Inferior parietal cortex (tissue), 1 donor: Measurements from ENCODE around the gene PIK3R1.

Experiments
- DNase-seq: peaks from one replicate; pipeline ENCODE4 v3.0.0-alpha.2; 2016; ENCODE audit errors: extremely low spot score

PIK3R1 gene

DNA sequence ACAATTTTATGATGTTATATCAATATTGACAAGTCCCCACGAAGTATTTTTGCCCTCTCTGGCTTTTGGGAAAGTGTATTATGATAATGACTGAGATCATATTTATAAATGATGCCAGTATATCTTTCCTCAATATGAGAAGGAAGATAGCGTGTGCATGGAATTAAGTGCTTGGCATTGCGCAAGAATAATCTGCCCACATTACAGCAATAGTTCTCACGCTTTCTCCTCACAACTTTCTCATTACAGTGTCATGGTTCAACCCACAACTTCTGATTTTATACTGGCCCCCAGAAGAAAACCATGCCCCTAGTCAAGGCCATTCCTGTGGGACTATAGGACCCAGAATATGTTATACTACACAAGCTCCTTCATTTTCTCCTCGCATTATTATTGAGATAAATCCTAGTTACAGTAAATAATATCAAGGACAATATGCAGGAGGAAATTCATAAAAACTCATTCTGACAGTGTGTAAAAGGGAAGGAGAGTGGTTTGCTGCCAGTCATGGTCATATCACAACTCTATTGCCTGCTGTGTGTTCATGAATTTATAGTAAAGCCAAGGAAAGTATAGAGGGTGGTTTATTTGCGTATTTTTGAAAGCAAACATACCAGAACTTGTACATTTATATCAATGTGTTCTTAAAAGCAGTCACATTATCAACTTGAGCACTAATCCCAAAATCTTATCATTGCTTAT lies 114.1 kb downstream of the PIK3R1 start:
- DNase-seq: no peak

DNA sequence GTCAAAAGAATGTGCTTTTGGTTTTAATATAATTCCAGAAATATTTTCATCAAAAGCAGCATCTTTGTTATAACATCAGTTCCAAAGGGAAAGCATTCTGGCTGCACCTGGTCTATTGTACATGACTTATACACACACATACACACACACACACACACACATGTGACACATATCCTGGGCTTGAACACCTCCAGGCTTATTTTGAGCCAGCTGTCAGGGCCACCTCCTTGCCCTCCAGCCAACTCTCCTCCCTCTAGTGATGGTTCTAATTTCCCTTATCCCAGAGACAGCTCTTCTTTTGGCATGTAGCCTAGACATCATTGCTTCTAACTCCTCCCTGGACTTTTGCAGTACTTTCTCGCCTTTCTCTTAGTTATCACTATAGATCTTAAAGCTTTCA lies 115.0 kb downstream of the PIK3R1 start:
- no peak for DNase-seq

DNA sequence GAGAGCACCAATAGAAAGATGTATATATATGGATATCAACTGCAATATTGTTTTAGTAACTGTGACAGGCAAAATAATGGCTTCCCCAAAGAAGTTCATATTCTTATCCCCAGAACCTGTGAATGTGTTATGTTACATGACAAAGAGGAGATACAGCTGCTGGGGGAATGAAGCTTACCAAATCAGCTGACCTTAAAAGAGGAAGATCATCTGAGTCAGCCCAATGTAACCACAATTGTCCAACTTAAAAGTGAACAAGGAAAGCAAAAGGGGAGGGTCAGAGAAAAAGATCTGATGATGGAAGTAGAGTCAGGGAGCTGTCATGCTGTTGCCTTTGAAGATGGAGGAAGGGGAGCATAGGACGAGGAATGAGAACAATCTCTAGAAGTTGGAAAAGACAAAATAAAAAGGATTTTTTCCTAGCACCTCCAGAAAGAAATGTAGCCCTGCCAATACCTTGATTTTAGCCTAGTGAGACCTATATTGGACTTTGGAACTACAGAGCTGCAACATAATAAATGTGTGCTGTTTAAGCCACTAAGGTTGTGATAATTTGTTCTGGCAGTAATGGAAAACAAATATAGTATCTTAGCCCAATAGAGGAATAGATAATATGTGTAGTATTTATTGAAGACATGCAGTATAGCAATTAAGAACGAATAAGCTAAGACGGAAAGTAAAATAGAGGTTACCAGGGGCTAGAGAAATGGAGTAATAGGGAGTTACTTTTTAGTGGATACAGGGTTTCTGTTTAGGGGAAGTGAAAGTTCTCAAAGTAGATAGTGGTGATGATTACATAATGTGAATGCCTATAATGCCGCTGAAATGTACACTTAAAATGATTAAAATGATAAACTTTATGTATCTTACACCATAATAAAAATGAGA lies 115.9 kb downstream of the PIK3R1 start:
- no peak for DNase-seq

- DNase-seq: no peak
Measured at GRCh38 chr5:68332080-68332451, 116.5 kb downstream of the PIK3R1 start.

GRCh38 chr5:68332556-68332955 lies 117.0 kb downstream of the PIK3R1 start:
- no peak for DNase-seq

DNA sequence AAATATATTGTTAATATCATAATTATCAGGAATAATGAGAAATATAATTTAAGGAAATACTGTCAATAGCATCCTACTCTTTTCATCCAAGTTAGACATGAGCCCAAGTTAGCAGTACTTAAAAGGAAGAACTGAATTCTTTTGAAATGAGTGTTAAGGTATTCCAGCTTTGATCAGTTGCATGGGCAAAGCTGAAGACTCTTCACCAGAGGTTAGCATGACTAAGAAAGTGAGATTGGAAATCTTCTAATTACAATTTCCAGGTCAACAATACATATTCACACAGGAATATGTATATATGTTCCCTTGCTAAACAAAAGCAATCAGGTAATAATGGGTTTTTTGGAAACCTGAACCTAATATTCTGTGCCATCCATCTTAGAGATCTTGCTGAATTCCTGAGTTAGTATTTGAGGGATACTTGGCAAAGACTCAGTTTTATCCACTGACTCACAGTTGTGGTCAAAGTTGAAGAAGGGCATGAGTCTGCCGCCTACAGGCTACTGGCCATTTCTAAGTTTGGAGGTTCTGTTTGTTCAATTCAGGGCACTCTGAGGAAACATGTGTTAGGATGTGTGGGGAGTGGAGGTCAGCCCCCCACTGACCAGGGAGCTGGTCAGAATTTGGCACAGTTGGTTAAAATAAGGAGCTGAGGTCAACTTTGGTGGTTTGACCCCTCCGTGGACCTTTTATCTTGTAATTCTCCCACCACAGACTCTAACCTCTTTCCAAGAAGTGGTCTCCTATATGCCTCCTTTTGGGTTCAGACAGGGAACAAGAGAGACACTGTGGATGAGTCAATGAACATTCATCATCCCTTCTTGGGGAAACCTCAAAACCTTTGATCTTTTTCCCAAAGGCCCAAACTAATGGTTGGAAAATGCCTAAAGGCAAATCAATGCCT lies 118.3 kb downstream of the PIK3R1 start:
- no peak for DNase-seq

- DNase-seq: no peak
Measured at GRCh38 chr5:68334553-68334886, 119.0 kb downstream of the PIK3R1 start.

- DNase-seq: no peak
Measured at GRCh38 chr5:68335075-68335474, 119.5 kb downstream of the PIK3R1 start.

DNA sequence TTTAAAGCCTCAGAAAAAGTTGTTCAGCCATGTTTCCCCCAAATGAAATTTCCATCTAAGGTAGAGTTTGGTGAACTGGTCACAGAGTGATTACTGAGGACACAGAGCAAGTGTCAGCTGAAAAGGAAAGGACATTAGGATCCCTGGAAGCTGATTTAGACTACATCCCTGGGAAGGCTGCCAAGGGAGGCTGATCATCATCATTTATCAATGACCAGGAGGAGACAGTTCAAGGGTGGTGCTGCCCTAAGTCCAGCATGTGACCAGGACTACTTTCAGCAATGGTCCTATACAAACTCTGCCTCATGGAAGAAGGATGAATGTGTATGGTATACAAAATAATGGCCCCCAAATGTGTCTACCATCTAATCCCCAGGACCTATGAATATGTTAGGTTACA lies 120.6 kb downstream of the PIK3R1 start:
- DNase-seq: no peak

GRCh38 chr5:68337235-68337634 lies 121.7 kb downstream of the PIK3R1 start:
- DNase-seq: no peak

GRCh38 chr5:68339921-68340321 lies 124.4 kb downstream of the PIK3R1 start:
- no peak for DNase-seq

DNA sequence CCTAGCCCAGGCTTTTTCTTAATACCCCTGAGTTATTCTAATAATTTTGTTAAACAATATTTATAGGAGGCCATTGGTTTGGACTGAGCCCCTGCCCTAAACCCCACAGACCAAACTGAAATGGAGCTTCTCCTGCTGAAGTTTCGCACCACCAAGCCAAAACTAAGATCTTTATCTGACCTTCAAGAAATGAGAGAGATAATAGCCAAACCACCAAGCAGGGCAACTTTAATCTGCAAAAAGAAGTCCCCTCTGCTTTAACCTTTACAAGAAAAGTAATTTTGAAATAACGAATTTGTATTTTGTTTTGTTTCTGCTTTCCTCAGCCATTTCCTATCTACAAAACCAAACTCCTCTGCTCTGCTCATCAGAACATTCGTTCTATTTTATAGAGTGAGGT lies 125.5 kb downstream of the PIK3R1 start:
- no peak for DNase-seq

GRCh38 chr5:68342693-68343092 lies 127.1 kb downstream of the PIK3R1 start:
- no peak for DNase-seq

DNA sequence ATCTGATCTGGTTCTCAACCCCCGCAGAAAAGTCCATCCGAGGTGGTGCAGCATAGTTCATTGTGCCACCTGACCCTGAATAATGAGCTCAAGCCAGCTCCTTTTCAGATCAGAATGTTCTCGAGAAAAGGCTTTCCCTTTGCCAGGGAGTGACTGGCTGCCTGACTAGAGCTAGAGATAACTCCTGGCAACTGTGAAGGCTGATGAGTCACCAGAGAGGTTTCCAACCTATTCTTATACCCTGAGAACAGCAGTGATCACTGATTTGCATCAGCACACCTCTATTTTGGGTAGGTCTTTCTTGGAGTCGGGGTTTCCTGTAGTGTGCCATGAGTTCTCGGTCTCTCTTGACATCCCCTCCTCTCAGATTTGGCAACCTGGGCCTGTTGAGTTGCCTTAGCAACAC lies 127.9 kb downstream of the PIK3R1 start:
- DNase-seq: peak; percentile 74

DNA sequence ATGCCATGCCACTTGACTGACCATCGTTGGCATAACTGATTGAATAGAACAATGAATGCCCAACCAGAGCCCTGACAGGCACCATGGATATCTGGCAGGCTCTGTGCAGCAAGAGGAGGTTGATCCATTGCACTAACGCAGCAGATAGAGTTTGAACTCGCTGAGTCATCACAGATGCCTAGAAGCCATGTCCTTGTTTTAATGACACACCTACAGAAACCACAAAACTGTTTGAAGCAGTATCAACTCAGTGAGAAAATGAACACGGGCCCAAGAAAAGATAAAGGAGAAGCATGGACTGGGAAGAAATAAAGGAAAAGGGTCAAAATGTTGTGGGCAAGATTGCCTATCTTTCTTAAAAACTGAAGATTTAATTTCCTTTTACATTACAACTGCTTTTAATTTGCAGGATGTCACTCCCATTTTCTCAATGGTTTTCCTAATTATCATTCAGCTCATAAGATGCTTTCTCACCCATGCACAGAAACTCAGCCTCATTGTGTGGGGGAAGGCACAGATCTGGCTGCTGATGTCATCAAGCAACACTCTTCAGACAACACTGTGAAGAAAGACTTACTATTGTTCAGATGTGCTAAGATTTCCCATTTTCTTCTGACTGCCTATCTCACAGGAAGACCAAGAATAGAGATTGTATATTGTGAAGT lies 129.0 kb downstream of the PIK3R1 start:
- peak; percentile 61 for DNase-seq

GRCh38 chr5:68345171-68345570 lies 129.6 kb downstream of the PIK3R1 start:
- DNase-seq: no peak

DNA sequence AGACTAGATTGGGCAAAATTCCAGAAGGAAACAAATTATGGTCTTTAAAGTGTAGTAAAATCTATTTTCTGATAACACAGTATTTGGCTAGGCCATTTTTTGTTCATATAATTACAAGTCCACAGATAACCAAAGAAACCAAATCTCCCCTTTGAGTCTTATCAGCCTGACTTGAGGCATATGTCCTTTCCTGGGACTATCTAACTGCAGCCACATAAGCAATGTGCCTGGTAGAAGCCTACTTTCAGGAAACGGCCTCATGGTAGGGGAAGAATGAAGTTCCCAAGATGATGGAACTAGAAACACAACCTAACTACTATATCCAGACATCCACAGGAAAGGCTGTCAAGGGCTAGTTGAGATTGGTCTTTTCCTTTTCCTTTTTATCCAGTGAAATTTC lies 130.0 kb downstream of the PIK3R1 start:
- DNase-seq: no peak

DNA sequence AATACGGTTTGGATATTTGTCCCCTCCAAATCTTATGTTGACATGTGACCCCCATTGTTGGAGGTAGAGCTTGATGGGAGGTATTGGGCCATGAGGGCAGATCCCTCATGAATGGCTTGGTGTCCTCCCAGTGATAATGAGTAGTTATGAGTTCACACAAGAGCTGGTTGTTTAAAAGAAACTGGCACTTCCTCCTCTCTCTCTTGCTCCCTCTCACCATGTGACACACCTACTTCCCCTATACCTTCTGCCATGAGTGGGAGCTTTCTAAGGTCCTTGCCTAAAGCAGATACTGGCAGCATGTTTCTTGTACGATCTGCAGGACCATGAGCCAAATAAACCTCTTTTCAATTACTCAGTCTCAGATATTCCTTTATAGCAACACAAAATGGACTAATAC lies 132.0 kb downstream of the PIK3R1 start:
- no peak for DNase-seq

DNA sequence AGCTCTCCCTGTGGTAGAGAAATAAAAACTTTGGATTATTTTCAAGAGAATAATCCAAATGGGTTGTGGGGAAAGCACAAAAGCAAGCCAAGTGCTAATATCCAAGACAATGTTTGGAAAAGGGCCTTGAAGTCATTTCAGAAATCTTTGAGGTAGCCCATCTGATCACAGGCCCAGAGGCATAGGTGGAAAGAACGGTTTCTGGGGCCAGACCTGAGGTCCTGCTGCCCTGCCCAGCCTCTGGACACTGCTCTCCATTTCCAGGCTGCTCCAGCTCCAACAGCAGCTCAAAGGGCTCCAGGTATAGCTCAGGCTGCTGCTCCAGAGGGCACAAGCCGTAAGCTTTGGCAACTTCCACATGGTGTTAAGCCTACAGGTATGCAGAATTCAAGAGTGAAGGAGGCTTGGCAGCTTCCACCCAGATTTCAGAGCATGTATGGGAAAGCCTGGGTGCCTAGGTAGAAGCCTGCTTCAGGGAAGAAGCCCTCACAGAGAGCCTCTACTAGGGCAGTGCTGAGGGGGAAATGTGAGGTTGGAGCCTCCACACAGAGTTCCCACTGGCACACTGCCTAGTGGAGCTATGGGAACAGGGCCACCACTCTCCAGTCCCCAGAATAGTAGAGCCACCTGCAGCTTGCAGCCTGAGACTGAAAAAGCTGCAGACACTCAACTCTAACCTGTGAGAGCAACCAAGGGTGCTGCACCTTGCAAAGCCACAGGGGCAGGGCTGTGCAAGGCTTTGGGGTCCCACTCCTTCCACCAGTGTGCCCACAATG lies 133.1 kb downstream of the PIK3R1 start:
- DNase-seq: no peak

DNA sequence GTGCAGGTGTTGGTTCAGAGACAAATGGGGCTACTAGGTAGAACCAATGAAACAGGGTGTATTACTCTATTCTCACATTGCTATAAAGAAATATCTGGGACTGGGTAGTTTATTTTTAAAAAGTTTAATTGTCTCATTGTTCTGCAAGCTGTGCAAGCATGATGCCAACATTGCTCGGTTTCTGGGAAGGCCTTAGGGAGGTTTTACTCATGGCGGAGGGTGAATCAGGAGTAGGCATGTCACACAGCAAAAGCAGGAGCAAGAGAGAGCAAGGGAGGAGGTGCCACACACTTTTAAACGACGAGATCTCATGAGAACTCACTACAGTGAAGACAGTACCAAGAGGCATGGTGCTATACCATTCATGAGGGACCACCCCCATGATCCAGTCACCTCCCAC lies 134.6 kb downstream of the PIK3R1 start:
- DNase-seq: no peak
